Fibroblast of mammary gland (primary cell): ENCODE measurements around the gene AP2A1.

Experiments used
- DNase-seq: peaks from one replicate; pipeline ENCODE4 v3.0.0-alpha.2; 2010; ENCODE audit warnings: low read depth
- H3K4me3 ChIP-seq: 2 replicates; pipeline ENCODE4 v1.5.1; 2011; ENCODE audit warnings: low read depth, mild to moderate bottlenecking, low read length, moderate library complexity; ENCODE audit not compliant: control insufficient read depth
- CTCF ChIP-seq: conservative IDR thresholded peaks from 2 replicates; pipeline ENCODE4 v1.5.1; 2011; ENCODE audit warnings: low read depth, low read length, inconsistent platforms; ENCODE audit not compliant: control insufficient read depth, insufficient read depth

The AP2A1 gene

GRCh38 chr19:49853852-49854377, 87.1 kb downstream of the AP2A1 start:
- no peak overlapping the region for H3K4me3 ChIP-seq
- TF ChIP-seq CTCF: no peak
- DNase-seq: no peak

DNA sequence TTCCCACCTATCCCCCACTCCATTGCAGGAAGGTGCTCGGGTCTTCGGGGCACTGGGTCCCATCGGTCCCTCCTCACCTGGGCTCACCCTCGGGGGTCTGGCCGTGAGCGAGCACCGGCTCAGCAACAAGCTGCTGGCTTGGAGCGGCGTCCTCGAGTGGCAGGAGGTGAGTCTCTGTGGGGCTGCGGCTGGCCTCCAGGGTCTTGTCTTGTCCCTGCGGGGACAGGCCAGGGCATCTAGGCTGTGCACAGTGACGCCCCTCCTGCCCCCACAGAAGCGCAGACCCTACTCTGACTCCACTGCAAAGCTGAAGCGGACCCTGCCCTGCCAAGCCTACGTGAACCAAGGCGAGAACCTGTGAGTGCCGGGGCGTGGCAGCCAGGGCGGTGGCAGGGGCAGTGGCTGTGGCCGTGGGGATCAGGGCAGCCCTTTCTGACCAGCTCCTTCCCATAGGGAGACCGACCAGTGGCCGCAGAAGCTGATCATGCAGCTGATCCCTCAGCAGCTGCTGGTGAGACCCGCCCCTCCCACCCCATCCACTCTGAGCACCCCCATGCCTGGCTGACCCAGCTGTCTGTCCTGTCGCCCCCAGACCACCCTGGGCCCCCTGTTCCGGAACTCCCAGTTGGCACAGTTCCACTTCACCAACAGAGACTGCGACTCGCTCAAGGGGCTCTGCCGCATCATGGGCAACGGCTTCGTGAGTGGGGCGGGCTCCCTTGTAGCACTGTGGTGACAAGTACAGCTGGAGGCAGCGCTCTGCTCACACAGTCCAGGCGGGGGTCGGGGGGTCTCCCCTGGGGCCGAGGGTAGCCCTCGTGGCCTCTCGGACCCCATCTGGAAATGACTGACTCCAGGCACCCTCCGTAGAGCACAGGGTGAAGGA, 87.8 kb downstream of the AP2A1 start:
- TF ChIP-seq CTCF: no peak
- no peak for DNase-seq

DNA sequence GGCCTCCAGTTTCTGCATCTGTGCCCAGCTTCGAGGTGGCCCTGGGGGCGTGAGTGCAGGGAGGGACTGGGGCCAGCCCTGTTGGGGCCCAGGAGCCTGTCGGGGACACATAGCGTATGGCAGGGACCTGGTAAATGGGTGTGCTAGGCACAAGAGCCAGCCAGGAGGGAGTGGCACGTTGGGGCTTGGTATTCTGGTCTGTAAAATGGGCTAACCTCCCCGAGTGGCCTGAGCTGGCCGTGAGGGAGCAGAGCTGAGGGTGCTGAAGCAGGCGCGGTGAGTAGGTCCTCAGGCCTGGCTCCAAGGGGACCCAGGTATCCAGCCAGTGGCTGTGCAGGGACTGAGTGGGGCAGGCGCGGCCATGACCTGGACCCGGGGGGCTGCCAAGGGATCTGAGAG, 88.5 kb downstream of the AP2A1 start:
- no peak overlapping the region for H3K4me3 ChIP-seq
- no peak for TF ChIP-seq CTCF
- DNase-seq: no peak

More for the DNA sequence above, 87.8 kb downstream of the AP2A1 start:
- H3K4me3 ChIP-seq: no peak overlapping the region

GRCh38 chr19:49855676-49856573, 89.1 kb downstream of the AP2A1 start:
- H3K4me3 ChIP-seq: no peak overlapping the region
- no peak for TF ChIP-seq CTCF
- no peak for DNase-seq

GRCh38 chr19:49856574-49857021, 89.8 kb downstream of the AP2A1 start:
- no peak overlapping the region for H3K4me3 ChIP-seq
- no peak for TF ChIP-seq CTCF
- no peak for DNase-seq
